OCI-LY3 (cell line): Measurements from ENCODE around the gene AMDHD1.

Experiments
- H2AFZ ChIP-seq: fragments of 200-600, 300-600 bp; shearing (Covaris generic); 2 replicates; pipeline ENCODE4 v1.6.0; 2014; ENCODE audit warnings: antibody characterized with exemption, low read depth, low read length
- H3K27ac ChIP-seq: fragments of 200-600, 300-600 bp; sonication (generic); 2 replicates; pipeline ENCODE4 v1.5.1; 2014; ENCODE audit warnings: mild to moderate bottlenecking, low read length, moderate library complexity, mixed read lengths
- H3K27me3 ChIP-seq: fragments of 200-600, 300-600 bp; sonication (generic); 2 replicates; pipeline ENCODE4 v1.6.1; 2014; ENCODE audit warnings: low read depth, low read length, mixed read lengths
- H3K36me3 ChIP-seq: fragments of 200-600, 300-600 bp; sonication (generic); replicated peaks from 2 replicates; pipeline ENCODE3; 2014; ENCODE audit warnings: low read depth, low read length, mixed read lengths
- H3K4me1 ChIP-seq: fragments of 300-600, 200-600 bp; sonication (generic); 2 replicates; pipeline ENCODE4 v1.6.1; 2014; ENCODE audit warnings: low read length, mixed read lengths
- H3K4me2 ChIP-seq: fragments of 200-600, 300-600 bp; sonication (generic); 2 replicates; pipeline ENCODE4 v1.6.1; 2014; ENCODE audit warnings: low read length, mixed read lengths
- H3K4me3 ChIP-seq: fragments of 300-600, 200-600 bp; sonication (generic); 2 replicates; pipeline ENCODE4 v1.5.1; 2014; ENCODE audit warnings: antibody characterized with exemption, mild to moderate bottlenecking, low read length, moderate library complexity
- H3K79me2 ChIP-seq: fragments of 300-600, 200-600 bp; shearing (Covaris generic); 2 replicates; pipeline ENCODE4 v1.6.1; 2014; ENCODE audit warnings: mild to moderate bottlenecking, low read length, mixed read lengths
- H3K9ac ChIP-seq: fragments of 300-600, 200-600 bp; shearing (Covaris generic); 2 replicates; pipeline ENCODE4 v1.6.0; 2014; ENCODE audit warnings: mild to moderate bottlenecking, low read length, moderate library complexity
- H3K9me3 ChIP-seq: fragments of 200-600, 300-600 bp; shearing (Covaris generic); 2 replicates; pipeline ENCODE4 v1.6.1; 2014; ENCODE audit warnings: low read length, mixed read lengths; ENCODE audit not compliant: insufficient read depth
- H4K20me1 ChIP-seq: fragments of 200-600, 300-600 bp; sonication (generic); 2 replicates; pipeline ENCODE4 v1.6.1; 2016; ENCODE audit warnings: low read length, mixed read lengths; ENCODE audit not compliant: insufficient read depth
- EZH2phosphoT487 ChIP-seq: fragments of 200-600 bp; shearing (Covaris generic); IDR thresholded peaks from 2 replicates; pipeline ENCODE4 v1.6.1; 2018; ENCODE audit warnings: antibody characterized with exemption, mixed run types, low read depth
- TF ChIP-seq, protein P1 (sequence below): fragments of 200-600, 300-600 bp; sonication (generic); IDR thresholded peaks from 2 replicates; pipeline ENCODE4 v1.5.1; 2014; ENCODE audit warnings: antibody characterized with exemption, low read length, low read depth

The AMDHD1 gene

DNA sequence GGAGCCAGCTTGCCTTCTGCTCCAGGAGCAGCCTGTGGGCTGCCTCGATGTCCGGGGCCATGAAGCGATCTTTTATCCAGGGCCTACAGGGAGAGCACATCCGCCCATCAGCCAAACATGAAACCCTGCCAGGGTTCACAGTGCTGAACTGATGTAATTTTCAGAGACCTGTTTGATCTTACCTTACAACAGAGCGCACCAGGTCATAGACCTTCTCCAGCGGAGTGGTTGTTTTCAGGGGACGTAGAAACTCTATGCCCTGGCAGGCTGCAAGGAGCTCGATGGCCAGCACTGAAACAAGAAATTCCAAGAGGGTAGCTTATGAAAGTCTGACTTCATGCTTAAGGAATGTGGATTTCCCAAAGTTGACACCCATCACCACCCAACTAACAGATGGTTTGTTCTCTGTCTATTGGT, 33.3 kb downstream of the AMDHD1 start:
- no peaks in the 10 kb centered on the region for H3K79me2 ChIP-seq
- no peaks in the 10 kb centered on the region for H3K27me3 ChIP-seq
- H3K4me3 ChIP-seq: no peak overlapping the region
- no peaks in the 10 kb centered on the region for H4K20me1 ChIP-seq
- TF ChIP-seq, protein P1, sequence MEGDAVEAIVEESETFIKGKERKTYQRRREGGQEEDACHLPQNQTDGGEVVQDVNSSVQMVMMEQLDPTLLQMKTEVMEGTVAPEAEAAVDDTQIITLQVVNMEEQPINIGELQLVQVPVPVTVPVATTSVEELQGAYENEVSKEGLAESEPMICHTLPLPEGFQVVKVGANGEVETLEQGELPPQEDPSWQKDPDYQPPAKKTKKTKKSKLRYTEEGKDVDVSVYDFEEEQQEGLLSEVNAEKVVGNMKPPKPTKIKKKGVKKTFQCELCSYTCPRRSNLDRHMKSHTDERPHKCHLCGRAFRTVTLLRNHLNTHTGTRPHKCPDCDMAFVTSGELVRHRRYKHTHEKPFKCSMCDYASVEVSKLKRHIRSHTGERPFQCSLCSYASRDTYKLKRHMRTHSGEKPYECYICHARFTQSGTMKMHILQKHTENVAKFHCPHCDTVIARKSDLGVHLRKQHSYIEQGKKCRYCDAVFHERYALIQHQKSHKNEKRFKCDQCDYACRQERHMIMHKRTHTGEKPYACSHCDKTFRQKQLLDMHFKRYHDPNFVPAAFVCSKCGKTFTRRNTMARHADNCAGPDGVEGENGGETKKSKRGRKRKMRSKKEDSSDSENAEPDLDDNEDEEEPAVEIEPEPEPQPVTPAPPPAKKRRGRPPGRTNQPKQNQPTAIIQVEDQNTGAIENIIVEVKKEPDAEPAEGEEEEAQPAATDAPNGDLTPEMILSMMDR: no peak
- TF ChIP-seq EZH2phosphoT487: no peak
- H3K9me3 ChIP-seq: no peaks in the 10 kb centered on the region
- H3K27ac ChIP-seq: no peak overlapping the region
- H3K9ac ChIP-seq: no peak overlapping the region
- H2AFZ ChIP-seq: no peak overlapping the region
- no peaks in the 10 kb centered on the region for H3K36me3 ChIP-seq
- H3K4me2 ChIP-seq: no peak overlapping the region
- H3K4me1 ChIP-seq: no peaks in the 10 kb centered on the region

DNA sequence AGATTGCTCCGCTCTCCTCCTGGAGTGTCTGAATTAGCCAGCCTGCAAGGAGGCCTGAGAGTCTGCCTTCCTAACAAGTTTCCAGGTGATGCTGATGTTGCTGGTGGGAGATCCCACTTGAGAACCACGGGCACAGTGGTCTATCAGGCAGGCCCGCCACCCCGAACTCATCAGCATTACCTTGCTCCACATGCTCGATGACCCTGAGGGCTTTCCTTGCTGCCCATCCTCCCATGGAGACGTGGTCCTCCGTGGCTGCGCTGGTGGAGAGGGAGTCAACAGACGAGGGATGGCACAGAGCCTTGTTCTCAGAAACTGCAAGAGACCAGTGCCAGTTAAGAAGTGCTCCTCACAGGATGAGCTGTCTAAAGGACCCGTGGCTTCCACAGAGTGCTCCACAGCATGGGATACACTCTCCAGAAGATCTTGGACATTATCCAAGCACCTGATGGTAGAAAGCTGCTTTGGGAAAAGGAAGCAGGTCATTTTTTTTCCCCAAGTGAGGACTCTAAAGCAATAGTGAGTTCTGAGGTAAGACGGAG, 34.7 kb downstream of the AMDHD1 start:
- Histone ChIP-seq H3K27ac (no peak overlapping the region), H3K4me1 (no peaks in the 10 kb centered on the region), H3K9me3 (no peaks in the 10 kb centered on the region), H3K36me3 (no peaks in the 10 kb centered on the region), H3K27me3 (no peaks in the 10 kb centered on the region), H3K4me2 (no peak overlapping the region), H2AFZ (no peak overlapping the region), H4K20me1 (no peaks in the 10 kb centered on the region), H3K79me2 (no peaks in the 10 kb centered on the region), H3K9ac (no peak overlapping the region), H3K4me3 (no peak overlapping the region)
- TF ChIP-seq EZH2phosphoT487: no peak
- TF ChIP-seq, protein P1: no peak

DNA sequence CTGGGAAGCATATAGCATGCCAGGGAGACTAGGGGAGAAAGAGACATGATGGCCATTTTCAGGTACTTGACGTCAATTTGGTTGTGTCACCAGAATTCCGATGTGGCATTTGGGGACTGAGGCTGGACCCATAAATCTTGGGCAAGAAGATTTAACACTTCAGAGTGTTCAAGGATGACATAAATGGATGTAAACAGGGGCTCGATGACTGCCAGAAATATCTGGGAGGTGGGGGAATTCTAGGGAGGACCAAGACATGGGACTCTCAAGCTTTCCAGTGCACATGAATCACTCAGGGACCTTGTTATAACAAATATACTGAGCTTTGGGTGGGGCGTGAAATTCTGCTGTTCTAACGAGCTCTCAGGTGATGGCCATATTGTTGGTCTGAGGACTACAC, 35.2 kb downstream of the AMDHD1 start:
- no peak overlapping the region for H3K27ac ChIP-seq
- no peak overlapping the region for H3K4me2 ChIP-seq
- H3K4me1 ChIP-seq: no peaks in the 10 kb centered on the region
- H2AFZ ChIP-seq: no peak overlapping the region
- no peaks in the 10 kb centered on the region for H4K20me1 ChIP-seq
- H3K4me3 ChIP-seq: no peak overlapping the region
- H3K27me3 ChIP-seq: no peaks in the 10 kb centered on the region
- no peaks in the 10 kb centered on the region for H3K9me3 ChIP-seq
- H3K36me3 ChIP-seq: no peaks in the 10 kb centered on the region
- TF ChIP-seq, protein P1: no peak
- TF ChIP-seq EZH2phosphoT487: no peak
- no peaks in the 10 kb centered on the region for H3K79me2 ChIP-seq
- H3K9ac ChIP-seq: no peak overlapping the region

DNA sequence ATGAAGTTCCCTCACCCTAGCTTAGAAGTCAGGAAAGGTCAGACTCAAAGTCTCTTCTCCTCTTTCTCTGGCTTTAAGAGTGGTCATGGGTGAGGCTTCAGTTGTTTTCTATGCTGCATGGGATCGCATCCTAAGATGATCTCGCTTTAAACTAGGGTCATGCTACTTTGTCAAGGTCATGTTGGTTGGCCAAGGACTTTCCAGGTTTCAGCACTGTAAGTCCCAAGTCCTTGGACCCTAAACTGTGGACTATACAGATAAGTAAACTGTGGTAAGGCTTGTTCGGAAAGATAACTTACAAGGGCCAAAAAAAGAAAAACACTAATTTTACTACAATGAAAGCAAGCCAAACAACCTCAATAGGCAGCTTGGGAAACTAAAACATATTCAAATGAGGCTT, 35.6 kb downstream of the AMDHD1 start:
- Histone ChIP-seq H3K27me3 (no peaks in the 10 kb centered on the region), H4K20me1 (no peaks in the 10 kb centered on the region), H3K27ac (no peak overlapping the region), H3K79me2 (no peaks in the 10 kb centered on the region), H3K36me3 (no peaks in the 10 kb centered on the region), H3K9me3 (no peaks in the 10 kb centered on the region), H3K4me2 (no peak overlapping the region), H3K4me1 (no peaks in the 10 kb centered on the region), H3K9ac (no peak overlapping the region), H3K4me3 (no peak overlapping the region), H2AFZ (no peak overlapping the region)
- TF ChIP-seq EZH2phosphoT487: no peak
- TF ChIP-seq, protein P1: no peak
